Amygdala (tissue), 56 donors: Measurements from ENCODE around the gene RNF208.
A peak's percentile ranks its signal among the peaks of the same experiment; 100 is the strongest.

Source experiments
- DNase-seq, 56 donors: peaks; one replicate each; lab custom pipeline; 2025; lab: John Stamatoyannopoulos, UW

The RNF208 gene

GRCh38 chr9:137183980-137184595 is 38.0 kb downstream of the RNF208 start:
- no peak for DNase-seq

- DNase-seq = no peak
These were observed 39.2 kb downstream of the RNF208 start for GRCh38 chr9:137182836-137183235.

- no peak for DNase-seq
These were observed 40.4 kb downstream of the RNF208 start for GRCh38 chr9:137181680-137182079.

- DNase-seq = no peak
These were observed 41.5 kb downstream of the RNF208 start for GRCh38 chr9:137180491-137180890.

GRCh38 chr9:137179761-137180160 is 42.3 kb downstream of the RNF208 start:
- no peak for DNase-seq

- no peak for DNase-seq
These were observed 43.0 kb downstream of the RNF208 start for GRCh38 chr9:137178939-137179630.

GRCh38 chr9:137178201-137178938 is 43.7 kb downstream of the RNF208 start:
- DNase-seq = no peak

GRCh38 chr9:137176302-137177182 is 45.5 kb downstream of the RNF208 start:
- peak in 8 of 56 donors; percentile 8 to 36 (median 22) for DNase-seq

- no peak for DNase-seq
These were observed 46.6 kb downstream of the RNF208 start for GRCh38 chr9:137175345-137175961.

- no peak for DNase-seq
These were observed 47.2 kb downstream of the RNF208 start for GRCh38 chr9:137174722-137175293.

- peak in 5 of 56 donors; percentile 25 to 45 (median 34) for DNase-seq
These were observed 48.0 kb downstream of the RNF208 start for GRCh38 chr9:137173796-137174664.

GRCh38 chr9:137172901-137173795 is 48.9 kb downstream of the RNF208 start:
- no peak for DNase-seq

- DNase-seq = no peak
These were observed 50.7 kb downstream of the RNF208 start for GRCh38 chr9:137171149-137171900.

GRCh38 chr9:137170486-137171148 is 51.4 kb downstream of the RNF208 start:
- no peak for DNase-seq
